HepG2 (cell line): Measurements from ENCODE around the gene WWP2. TPM values are rescaled to one million over a fixed set of nuclear protein-coding genes. Genes with fewer than 3 reads are reported as not detected.
A peak's percentile ranks its signal among the peaks of the same experiment; 100 is the strongest.

Experiments used
- ATM ChIP-seq: fragments of 450-650 bp; IDR thresholded peaks from 2 replicates; pipeline ENCODE4 v1.7.1; 2017; ENCODE audit warnings: mild to moderate bottlenecking, borderline replicate concordance
- ELF3 ChIP-seq: IDR thresholded peaks from 2 replicates; pipeline ENCODE4 v1.6.1; 2016; ENCODE audit warnings: missing genetic modification reagents, missing compliant biosample characterization
- GATA4 ChIP-seq: sonication (generic); IDR thresholded peaks from 2 replicates; pipeline ENCODE4 v1.6.1; 2016; ENCODE audit warnings: antibody characterized with exemption, low read depth, borderline replicate concordance
- HCFC1 ChIP-seq: fragments of 150-350 bp; IDR thresholded peaks from 2 replicates; pipeline ENCODE4 v1.6.1; 2014; ENCODE audit warnings: low read depth, low read length
- KLF11 ChIP-seq: IDR thresholded peaks from 2 replicates; pipeline ENCODE4 v1.6.1; 2016; ENCODE audit warnings: missing compliant biosample characterization
- PAXIP1 ChIP-seq: sonication (generic); formaldehyde crosslinking; conservative IDR thresholded peaks from 2 replicates; pipeline ENCODE4 v1.4.0; 2020; ENCODE audit warnings: mild to moderate bottlenecking, missing genetic modification reagents, moderate library complexity
- REXO4 ChIP-seq: sonication (generic); formaldehyde crosslinking; IDR thresholded peaks from 2 replicates; pipeline ENCODE4 v1.8.0; 2022; ENCODE audit warnings: missing genetic modification reagents, mild to moderate bottlenecking, borderline replicate concordance
- SRSF9 ChIP-seq: fragments of 200-400 bp; formaldehyde crosslinking; IDR thresholded peaks from 2 replicates; pipeline ENCODE4 v1.6.1; 2018; ENCODE audit warnings: borderline replicate concordance, mild to moderate bottlenecking, low read depth, low read length; ENCODE audit not compliant: insufficient read depth, poor library complexity, severe bottlenecking
- TERF1 ChIP-seq: sonication (generic); formaldehyde crosslinking; IDR thresholded peaks from 2 replicates; pipeline ENCODE4 v1.8.0; 2022; ENCODE audit warnings: mild to moderate bottlenecking, missing genetic modification reagents, moderate library complexity
- THRA ChIP-seq: sonication (generic); formaldehyde crosslinking; IDR thresholded peaks from 2 replicates; pipeline ENCODE4 v1.4.0; 2020; ENCODE audit warnings: missing genetic modification reagents, borderline replicate concordance
- WIZ ChIP-seq: sonication (generic); formaldehyde crosslinking; IDR thresholded peaks from 2 replicates; pipeline ENCODE4 v1.5.1; 2020; ENCODE audit warnings: mild to moderate bottlenecking, missing genetic modification reagents
- ZBTB42 ChIP-seq: sonication (generic); formaldehyde crosslinking; IDR thresholded peaks from 2 replicates; pipeline ENCODE4 v1.5.0; 2020; ENCODE audit warnings: mild to moderate bottlenecking, missing genetic modification reagents
- ZMAT5 ChIP-seq: sonication (generic); formaldehyde crosslinking; IDR thresholded peaks from 2 replicates; pipeline ENCODE4 v1.5.0; 2020; ENCODE audit warnings: mild to moderate bottlenecking, low read depth, missing genetic modification reagents, borderline replicate concordance
- ZNF337 ChIP-seq: sonication (generic); formaldehyde crosslinking; IDR thresholded peaks from 2 replicates; pipeline ENCODE4 v1.5.1; 2020; ENCODE audit warnings: missing genetic modification reagents, low read depth, mild to moderate bottlenecking, borderline replicate concordance
- ZNF430 ChIP-seq: sonication (generic); formaldehyde crosslinking; IDR thresholded peaks from 2 replicates; pipeline ENCODE4 v1.9.0; 2021; ENCODE audit warnings: mild to moderate bottlenecking, missing genetic modification reagents
- ZNF556 ChIP-seq: sonication (generic); formaldehyde crosslinking; IDR thresholded peaks from 2 replicates; pipeline ENCODE4 v1.4.0; 2020; ENCODE audit warnings: mild to moderate bottlenecking, missing genetic modification reagents, borderline replicate concordance
- ZNF687 ChIP-seq: sonication (generic); formaldehyde crosslinking; IDR thresholded peaks from 2 replicates; pipeline ENCODE4 v1.5.1; 2020; ENCODE audit warnings: mild to moderate bottlenecking, missing genetic modification reagents, moderate library complexity
- polyA plus RNA-seq, 8 experiments: library from polyadenylated mRNA; depleted of rRNA in 3 of 8; stranded (reverse) in 7 of 8; unstranded in 1 of 8; fragments of >200 nt; fragmentation: Illumina TruSeq in 4 of 8; extraction: Trizol in 4 of 8; gene quantifications; 2 replicates each; pipeline versions ENCODE4 v1.2.1 to v1.2.3, GENCODE V29; 2011 to 2016; ENCODE audit warnings: low read depth in 4 of 8, missing spikeins in 1 of 8, mixed read lengths in 1 of 8; ENCODE audit not compliant: insufficient read depth in 1 of 8
- total RNA-seq, 5 experiments: library from RNA; depleted of rRNA; stranded (reverse); fragments of >200 nt; fragmentation: Illumina TruSeq; extraction: Trizol; gene quantifications; 2 replicates each; pipeline ENCODE4 v1.2.3, GENCODE V29; 2016; ENCODE audit warnings: low read depth in 1 of 5

The WWP2 gene
- total and polyA plus RNA-seq, 2 of the 13 experiments (the other 11 are each of a cell fraction or from before 2014, with no cell fraction given) = 11.4 to 28.2 TPM

- TF ChIP-seq TERF1 (CRISPR knock-in tag) (no peak), THRA (CRISPR knock-in tag) (no peak; the same call in 1 of the 2 replicates), HCFC1 (no peak), WIZ (CRISPR knock-in tag) (no peak), ZBTB42 (CRISPR knock-in tag) (no peak), SRSF9 (no peak), REXO4 (CRISPR knock-in tag) (no peak), KLF11 (CRISPR knock-in tag) (no peak), ELF3 (CRISPR knock-in tag) (peak; percentile 31; the same call in 1 of the 2 replicates), GATA4 (no peak), PAXIP1 (CRISPR knock-in tag) (peak; percentile 69), ZNF337 (CRISPR knock-in tag) (no peak), ATM (no peak), ZNF556 (CRISPR knock-in tag) (no peak), ZMAT5 (CRISPR knock-in tag) (no peak), ZNF687 (peak; percentile 68), ZNF430 (CRISPR knock-in tag) (no peak)
Observed at GRCh38 chr16:69831212-69832123, 69.3 kb downstream of the WWP2 start (continued).
